ENCODE data around the gene USP5. TPM values are rescaled to one million over a fixed set of nuclear protein-coding genes. Genes with fewer than 3 reads are reported as not detected.

Gene USP5
- total and polyA plus RNA-seq, 8 donors: 20.9 to 69.4 (median 32.4) TPM

DNA sequence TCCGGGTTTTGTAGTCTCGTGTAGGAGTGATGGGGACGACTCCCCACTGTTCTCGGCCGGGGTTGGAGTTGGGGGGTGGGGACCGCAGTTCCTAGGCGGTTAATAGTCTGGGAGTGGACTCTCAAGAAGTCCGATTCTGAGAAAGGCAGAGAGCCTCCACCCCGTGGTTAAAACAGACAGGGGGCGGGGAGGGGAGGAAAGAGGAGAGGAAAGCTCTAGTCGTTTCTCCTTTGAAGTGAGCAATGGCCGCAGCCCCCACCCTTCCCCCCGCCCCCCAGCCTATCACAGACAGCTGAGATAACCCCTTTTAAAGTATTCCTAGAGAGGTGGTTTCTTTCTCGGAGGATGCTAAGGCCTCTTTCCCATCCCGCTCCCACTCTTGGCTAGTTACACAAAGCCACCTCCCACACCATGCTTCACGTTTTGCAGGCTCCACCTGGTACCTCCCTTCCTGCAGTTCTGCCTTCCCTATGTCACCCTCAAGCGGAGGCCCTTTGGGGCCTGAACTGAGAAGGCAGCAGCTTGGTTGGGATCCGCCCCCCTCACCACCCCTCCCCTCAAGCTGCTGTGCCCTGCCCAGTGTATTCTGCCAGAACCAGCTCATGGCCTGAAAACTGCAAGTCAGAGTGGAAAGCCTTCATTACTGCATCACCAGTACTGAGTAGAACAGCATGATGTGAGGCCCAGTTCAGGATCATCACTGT, 853 bp downstream of the USP5 start:
- Histone ChIP-seq H3K36me3 (peaks cover 26 to 43% (median 36%) of the 10 kb centered on the region in 4 donors), H3K4me1 (peaks cover 9 to 37% (median 25%) of the 10 kb centered on the region in 4 donors), H3K27me3 (no peaks in the 10 kb centered on the region), H3K9me3 (no peaks in the 10 kb centered on the region), H3K27ac (peak overlapping the region; percentile 11 to 96 (median 94)), H3K4me3 (peak overlapping the region; percentile 66 to 84 (median 66))
- DNase-seq: peak; percentile 32 to 87
- WGBS, 5 donors: 1 to 3% (median 1%) methylated on average over 17 to 18 of the region's 18 CpGs
- intact Hi-C loops (cut with DNase I; ENCODE audit: low total_unique reads): no loop called here
- no peak for TF ChIP-seq POLR2AphosphoS5 (IDR thresholded peaks at IDR 0.05)
- TF ChIP-seq, protein P1, sequence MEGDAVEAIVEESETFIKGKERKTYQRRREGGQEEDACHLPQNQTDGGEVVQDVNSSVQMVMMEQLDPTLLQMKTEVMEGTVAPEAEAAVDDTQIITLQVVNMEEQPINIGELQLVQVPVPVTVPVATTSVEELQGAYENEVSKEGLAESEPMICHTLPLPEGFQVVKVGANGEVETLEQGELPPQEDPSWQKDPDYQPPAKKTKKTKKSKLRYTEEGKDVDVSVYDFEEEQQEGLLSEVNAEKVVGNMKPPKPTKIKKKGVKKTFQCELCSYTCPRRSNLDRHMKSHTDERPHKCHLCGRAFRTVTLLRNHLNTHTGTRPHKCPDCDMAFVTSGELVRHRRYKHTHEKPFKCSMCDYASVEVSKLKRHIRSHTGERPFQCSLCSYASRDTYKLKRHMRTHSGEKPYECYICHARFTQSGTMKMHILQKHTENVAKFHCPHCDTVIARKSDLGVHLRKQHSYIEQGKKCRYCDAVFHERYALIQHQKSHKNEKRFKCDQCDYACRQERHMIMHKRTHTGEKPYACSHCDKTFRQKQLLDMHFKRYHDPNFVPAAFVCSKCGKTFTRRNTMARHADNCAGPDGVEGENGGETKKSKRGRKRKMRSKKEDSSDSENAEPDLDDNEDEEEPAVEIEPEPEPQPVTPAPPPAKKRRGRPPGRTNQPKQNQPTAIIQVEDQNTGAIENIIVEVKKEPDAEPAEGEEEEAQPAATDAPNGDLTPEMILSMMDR (IDR thresholded peaks at IDR 0.05): peak in 1 of 7 experiments; percentile 3

DNA sequence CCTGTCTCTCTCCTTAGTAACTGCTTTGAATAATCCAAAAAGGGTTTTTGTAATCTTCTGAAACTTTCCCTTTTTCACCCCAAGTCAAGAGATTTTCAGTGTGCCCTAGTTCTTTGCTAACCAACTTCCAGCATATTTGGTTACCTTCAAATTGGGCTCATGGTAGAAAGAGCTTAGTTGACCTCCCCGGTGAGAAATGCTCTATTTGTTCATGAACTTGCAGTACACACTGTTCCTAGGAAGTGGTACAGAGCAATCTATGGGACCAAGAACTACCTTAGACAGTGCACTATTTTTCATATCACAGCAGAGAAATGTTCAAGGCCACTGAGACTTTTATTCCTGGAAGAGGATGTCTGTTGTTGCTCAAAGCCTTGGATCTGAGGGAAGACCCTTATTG, 1.7 kb downstream of the USP5 start:
- TF ChIP-seq, protein P1 (IDR thresholded peaks at IDR 0.05): no peak
- TF ChIP-seq EP300 (IDR thresholded peaks at IDR 0.05) (no peak), POLR2AphosphoS5 (IDR thresholded peaks at IDR 0.05) (no peak), POLR2A (IDR thresholded peaks at IDR 0.05) (no peak)
- 32 to 78% (median 45%) methylated on average over 1 of the region's 1 CpG for WGBS, 5 donors
- intact Hi-C loops (cut with DNase I; ENCODE audit: low total_unique reads): no loop called here

DNA sequence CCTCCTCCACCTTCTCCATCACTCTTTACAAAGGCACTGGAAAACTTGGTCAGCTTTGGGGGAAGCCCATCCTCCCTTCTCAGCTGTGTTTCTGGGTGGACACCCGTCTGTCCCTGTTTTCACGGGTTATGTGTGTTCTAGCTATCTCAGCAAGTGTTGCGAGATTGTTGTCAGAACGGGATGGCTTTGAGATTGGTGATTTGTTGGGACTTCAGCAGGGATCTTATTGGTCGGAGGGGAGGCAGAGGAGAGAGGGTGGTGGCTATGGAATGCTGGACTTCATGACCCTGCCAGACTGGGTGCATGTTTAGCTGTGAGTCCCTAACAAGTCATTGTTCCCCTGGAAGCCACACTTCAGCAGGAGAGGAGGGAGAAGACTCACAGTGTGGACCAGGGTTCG, 2.1 kb downstream of the USP5 start:
- Histone ChIP-seq H3K4me3 (no peak overlapping the region), H3K9me3 (no peaks in the 10 kb centered on the region), H3K27me3 (no peaks in the 10 kb centered on the region), H3K4me1 (peaks cover 9 to 37% (median 25%) of the 10 kb centered on the region in 4 donors), H3K36me3 (peaks cover 38 to 46% (median 44%) of the 10 kb centered on the region in 4 donors), H3K27ac (peak overlapping the region in 2 of 5 donors; percentile 95 to 96)
- TF ChIP-seq POLR2AphosphoS5 (IDR thresholded peaks at IDR 0.05) (no peak), POLR2A (IDR thresholded peaks at IDR 0.05) (no peak), EP300 (IDR thresholded peaks at IDR 0.05) (no peak)
- TF ChIP-seq, protein P1 (IDR thresholded peaks at IDR 0.05): no peak
- 65 to 77% (median 68%) methylated on average over 6 of the region's 6 CpGs for WGBS, 5 donors
- intact Hi-C loops (cut with DNase I; ENCODE audit: low total_unique reads): no loop called here
- DNase-seq: no peak

More for the DNA sequence above, 1.7 kb downstream of the USP5 start:
- peak overlapping the region in 4 of 5 donors; percentile 88 to 96 (median 94) for H3K27ac ChIP-seq
- H3K4me3 ChIP-seq: peak overlapping the region in 1 of 4 donors; percentile 67
- H3K27me3 ChIP-seq: no peaks in the 10 kb centered on the region
- peaks cover 34 to 46% (median 42%) of the 10 kb centered on the region in 4 donors for H3K36me3 ChIP-seq
- peaks cover 9 to 37% (median 25%) of the 10 kb centered on the region in 4 donors for H3K4me1 ChIP-seq
- DNase-seq: no peak
- no peaks in the 10 kb centered on the region for H3K9me3 ChIP-seq

DNA sequence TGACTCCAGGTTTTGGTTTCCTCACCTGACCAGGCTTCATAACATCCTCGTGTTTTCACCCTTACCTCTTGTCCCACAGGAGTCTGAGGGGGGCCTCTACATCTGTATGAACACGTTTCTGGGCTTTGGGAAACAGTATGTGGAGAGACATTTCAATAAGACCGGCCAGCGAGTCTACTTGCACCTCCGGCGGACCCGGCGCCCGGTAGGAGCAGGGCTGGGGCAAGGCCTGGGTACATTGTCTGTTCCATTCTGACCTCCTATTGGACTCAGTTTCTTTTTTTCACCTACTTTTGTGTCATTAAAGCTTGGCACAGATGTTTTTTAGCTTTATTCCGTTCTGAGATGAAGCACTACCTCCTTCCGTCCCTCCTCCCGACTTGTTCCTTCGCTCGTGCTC, 3.4 kb downstream of the USP5 start:
- Histone ChIP-seq H3K27me3 (no peaks in the 10 kb centered on the region), H3K27ac (no peak overlapping the region), H3K36me3 (peaks cover 51 to 53% (median 53%) of the 10 kb centered on the region in 4 donors), H3K9me3 (no peaks in the 10 kb centered on the region), H3K4me3 (no peak overlapping the region), H3K4me1 (peaks cover 9 to 31% (median 25%) of the 10 kb centered on the region in 4 donors)
- TF ChIP-seq POLR2AphosphoS5 (IDR thresholded peaks at IDR 0.05): no peak
- TF ChIP-seq EP300 (IDR thresholded peaks at IDR 0.05): no peak
- TF ChIP-seq, protein P1 (IDR thresholded peaks at IDR 0.05): no peak
- TF ChIP-seq POLR2A (IDR thresholded peaks at IDR 0.05): no peak
- intact Hi-C loops (cut with DNase I; ENCODE audit: low total_unique reads): no loop called here
- WGBS, 5 donors: 89 to 93% (median 91%) methylated on average over 14 of the region's 14 CpGs
- no peak for DNase-seq

Data from stomach (tissue), 9 donors.